Posterior vena cava (tissue), 2 donors: Measurements from ENCODE around the gene TTC28. TPM values are rescaled to one million over a fixed set of nuclear protein-coding genes. Genes with fewer than 3 reads are reported as not detected.

Experiments used
- DNase-seq: peaks from one replicate; pipeline ENCODE4 v3.0.0-alpha.2; 2020; ENCODE audit warnings: low spot score
- intact Hi-C, 2 donors: fragments of 100-400 bp; cut with DNase I; formaldehyde crosslinking; loops; one replicate each; pipeline versions ENCODE4 v1.14.1 to v1.14.2; 2022 to 2023
- total RNA-seq, 2 donors: library from RNA; stranded (reverse); fragmentation: NEBNext Ultra II Directional; extraction: Animal tissue kit (Norgen Biotek cat#: 25700); gene quantifications; one replicate each; pipeline ENCODE4 v1.2.1, GENCODE V29; 2021
- donor health status: DM: yes; HTN: yes; CAD: no.
- donor health status: DM: yes; HTN: yes; CAD: no.

Gene TTC28
- total RNA-seq, 2 donors from 2014 or later, result 36.6 to 51.2 TPM

- intact Hi-C loops, result no loop called here
- DNase-seq, result no peak
Observed at GRCh38 chr22:27972732-27973698, 706.6 kb downstream of the TTC28 start.

GRCh38 chr22:27971926-27972325 lies 707.7 kb downstream of the TTC28 start:
- DNase-seq, result no peak
- intact Hi-C loops, result no loop called here

- intact Hi-C loops, result no loop called here
- no peak for DNase-seq
Observed at GRCh38 chr22:27970596-27971220, 708.9 kb downstream of the TTC28 start.

DNA sequence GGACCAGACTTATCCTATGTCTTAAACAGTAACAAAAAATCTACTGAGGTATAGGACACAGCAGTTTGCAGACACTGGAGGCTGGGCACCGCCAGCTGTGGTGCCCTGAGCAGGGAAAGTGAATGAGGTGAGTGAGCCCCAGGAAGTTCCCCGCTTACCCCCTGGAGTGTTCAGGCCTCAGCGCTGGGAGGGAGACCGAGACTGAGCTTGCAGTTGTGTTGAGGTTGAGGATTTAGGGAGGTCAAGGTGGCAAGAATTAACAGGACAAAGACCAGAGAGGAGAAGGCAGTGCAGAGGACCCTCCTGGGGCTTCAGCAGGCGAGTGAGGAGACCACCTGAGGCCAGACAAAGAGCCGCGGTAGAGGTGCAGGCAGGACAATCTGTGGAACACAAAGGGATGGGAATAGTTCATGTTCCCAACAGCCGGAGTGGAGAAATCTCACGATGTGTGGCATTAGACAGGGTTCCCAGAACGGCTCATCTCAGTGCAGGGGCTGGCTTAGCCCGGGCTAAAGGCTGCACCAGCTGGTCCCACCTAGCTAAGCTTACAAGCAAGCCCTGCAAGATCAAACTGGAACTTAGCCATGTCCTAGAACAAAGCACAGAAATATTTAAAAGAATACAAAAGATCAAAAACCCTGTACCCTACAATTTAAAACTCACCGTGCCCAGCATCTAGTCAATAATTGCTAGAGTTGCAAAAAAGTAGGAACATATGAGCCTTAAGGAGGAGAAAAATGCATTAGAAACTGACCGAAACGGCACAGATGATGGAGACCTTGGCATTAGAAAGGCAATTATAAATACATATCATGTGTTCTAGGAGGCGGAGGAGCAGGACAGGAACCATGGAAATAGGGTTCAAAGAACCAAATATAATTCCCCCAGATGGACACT lies 713.2 kb downstream of the TTC28 start:
- intact Hi-C loops, result no loop called here

DNA sequence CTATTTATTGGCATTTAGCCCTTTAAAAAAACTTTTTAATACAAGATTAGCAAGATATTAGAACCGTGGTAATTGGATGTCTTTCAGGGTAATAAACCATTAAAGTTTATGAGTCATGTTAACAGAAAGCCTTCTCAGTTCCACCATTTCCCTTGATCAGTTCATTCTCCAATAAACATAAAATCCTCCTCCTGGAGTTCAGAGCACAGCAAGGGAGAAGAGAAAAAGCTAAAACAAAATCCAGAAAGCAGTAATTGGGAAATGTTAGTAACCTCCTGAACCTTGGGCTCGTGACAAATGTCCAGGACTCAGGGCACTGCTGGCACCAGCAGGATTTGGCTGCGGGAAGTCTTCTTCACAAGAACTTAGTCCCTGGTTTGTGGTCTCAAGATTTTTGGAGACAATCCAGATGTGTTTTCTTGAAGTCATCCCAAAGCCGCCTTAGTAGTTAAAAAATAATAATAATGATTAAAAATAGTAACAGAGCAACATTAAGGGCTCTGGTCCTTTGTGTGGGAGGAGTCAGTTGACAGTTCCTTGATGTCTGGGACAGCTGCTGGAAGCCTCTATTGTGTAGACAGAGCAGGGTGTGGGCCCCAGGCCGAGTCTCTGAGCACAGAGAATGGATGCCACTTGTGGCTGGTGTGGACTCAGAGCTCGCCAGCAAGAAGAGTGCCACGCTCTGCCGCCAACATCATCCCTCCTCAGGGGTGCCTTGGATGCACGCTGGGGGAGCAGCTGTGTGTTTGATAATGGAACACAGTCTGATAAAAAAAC lies 717.2 kb downstream of the TTC28 start:
- intact Hi-C loops, result no loop called here
- no peak for DNase-seq

More for the DNA sequence above, 713.2 kb downstream of the TTC28 start:
- DNase-seq, result no peak

- intact Hi-C loops, result no loop called here
- no peak for DNase-seq
Observed at GRCh38 chr22:27961680-27962079, 718.0 kb downstream of the TTC28 start.

DNA sequence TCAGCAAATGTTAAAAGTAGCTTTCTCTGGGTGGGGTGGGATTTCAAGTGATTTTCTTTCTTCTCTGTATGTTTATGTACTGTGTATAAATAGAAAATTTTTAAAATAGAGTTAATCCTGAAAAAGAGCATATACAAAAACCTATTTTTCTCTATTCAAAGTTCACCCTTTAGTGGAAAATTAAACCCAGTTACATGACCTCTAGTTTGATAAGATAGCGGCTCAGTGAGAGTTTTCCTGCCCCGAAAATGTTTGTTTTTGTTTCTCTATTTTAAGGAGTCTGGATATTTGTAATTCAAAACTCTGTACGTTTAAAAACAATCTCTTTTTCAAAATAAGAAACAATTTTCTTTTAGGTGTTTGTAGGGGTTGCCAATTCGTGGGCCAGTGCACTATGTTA lies 718.5 kb downstream of the TTC28 start:
- intact Hi-C loops, result no loop called here
- no peak for DNase-seq

DNA sequence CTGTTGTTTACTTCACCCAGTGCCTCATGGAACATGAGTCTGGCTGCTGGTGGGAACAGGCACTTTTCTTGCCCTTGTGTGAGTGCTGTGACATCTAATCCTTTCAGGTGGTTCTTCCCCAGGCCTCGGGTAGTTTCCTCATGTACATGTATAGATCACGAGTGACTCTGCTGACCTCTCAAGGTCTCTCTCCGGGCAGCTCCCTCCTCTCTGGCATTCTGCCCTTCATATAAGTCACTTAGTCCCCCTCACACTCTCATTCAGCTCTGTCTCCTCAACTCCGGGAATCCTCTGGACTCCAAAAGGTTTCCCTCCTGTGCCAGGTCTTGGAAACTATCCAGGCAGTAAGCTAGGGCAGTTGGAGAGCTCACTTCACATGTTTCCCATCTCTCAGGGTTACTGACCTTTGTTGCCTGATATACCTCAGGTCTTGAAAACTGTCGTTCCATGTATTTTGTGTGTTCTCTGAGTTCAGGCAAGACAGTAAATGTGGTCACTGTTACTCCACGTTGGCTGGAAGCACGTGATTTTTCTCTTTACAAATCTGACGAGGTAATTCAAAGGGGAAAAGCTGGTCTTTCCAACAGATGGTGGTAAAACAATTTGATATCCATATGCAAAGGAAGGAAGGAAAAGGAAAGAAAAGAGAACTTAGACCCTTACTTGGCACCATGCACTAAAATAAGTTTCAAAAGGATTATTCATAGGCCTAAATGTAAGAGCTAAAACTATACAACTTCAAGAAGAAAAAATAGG lies 720.1 kb downstream of the TTC28 start:
- intact Hi-C loops, result no loop called here

DNA sequence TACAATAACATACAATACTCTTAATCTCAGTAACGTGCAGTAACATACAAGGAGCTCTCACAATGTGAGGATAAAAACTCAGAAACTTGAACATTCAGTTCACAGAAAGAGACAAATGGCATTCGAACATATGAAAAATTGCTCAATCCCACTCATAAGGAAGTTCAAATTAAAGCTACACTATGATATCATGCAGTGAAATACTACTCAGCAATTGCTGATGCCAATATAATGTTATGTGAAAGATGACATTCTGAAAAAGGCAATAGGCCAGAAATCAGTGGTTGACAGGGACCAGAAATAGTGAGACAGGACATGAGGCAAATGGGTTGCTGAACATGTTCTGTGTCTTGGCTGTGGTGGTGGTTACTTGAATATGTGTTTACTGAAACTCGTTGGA lies 726.9 kb downstream of the TTC28 start:
- no peak for DNase-seq
- intact Hi-C loops, result no loop called here

More for the DNA sequence above, 720.1 kb downstream of the TTC28 start:
- no peak for DNase-seq

GRCh38 chr22:27952091-27952490 lies 727.5 kb downstream of the TTC28 start:
- intact Hi-C loops, result no loop called here
- DNase-seq, result no peak

DNA sequence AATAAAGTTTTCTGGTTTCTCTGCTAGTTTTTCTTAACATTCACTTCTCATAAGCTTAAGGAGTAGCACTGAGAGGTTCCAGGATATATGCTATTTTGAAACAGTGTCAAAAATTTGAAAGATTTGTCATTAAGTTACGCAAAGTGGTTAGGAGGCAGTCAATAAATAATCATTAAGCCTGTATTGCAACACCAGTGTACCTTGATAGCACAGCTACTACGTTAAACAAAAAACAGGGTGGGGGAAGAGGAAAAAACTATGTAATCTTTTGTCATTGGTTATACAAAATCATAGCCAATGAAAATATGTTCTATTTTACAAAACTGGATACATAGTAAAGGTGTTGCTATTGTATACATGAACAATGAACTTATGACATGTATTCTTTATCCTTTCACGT lies 730.2 kb downstream of the TTC28 start:
- intact Hi-C loops, result no loop called here
- DNase-seq, result no peak

DNA sequence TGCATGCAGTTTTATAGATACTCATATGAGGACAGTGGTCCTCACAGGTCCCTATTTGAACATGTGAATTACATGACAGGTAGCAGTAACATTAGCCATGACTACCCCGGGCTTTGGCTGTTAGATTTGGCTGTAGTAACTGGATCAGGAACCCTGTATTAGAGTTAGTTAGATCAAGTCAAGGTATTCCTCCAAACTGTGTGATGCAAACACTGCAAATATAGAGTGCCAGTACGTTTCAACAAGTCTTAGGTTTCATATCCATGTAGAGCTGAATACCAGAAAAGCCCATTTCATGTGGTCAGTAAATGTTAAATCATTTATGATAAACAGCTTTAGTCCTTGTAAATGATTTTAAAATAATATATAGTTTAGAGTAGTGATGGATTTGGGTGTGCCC lies 731.1 kb downstream of the TTC28 start:
- DNase-seq, result no peak
- intact Hi-C loops, result no loop called here

- DNase-seq, result no peak
- intact Hi-C loops, result no loop called here
Observed at GRCh38 chr22:27947448-27947847, 732.2 kb downstream of the TTC28 start.

- intact Hi-C loops, result no loop called here
- DNase-seq, result no peak
Observed at GRCh38 chr22:27941143-27941542, 738.5 kb downstream of the TTC28 start.

DNA sequence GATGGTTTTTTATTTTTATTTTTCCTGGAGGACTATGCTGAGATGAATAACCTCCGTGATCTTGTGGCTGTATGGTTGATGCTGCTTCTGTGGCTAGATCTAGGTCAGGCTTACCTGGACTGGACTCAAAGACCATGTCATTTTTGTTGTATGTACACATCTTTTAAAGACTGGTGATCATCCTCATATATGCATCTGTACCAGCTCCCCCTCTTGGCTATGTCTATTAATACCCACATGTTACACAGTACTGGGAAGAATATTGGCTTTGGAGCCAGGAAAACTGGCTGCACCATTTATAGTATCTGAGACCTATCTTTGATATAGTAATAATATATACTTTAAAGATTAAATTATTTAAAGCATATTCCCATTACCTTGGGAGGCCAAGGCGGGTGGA lies 742.2 kb downstream of the TTC28 start:
- DNase-seq, result no peak
- intact Hi-C loops, result no loop called here

GRCh38 chr22:27935897-27936296 lies 743.7 kb downstream of the TTC28 start:
- no peak for DNase-seq
- intact Hi-C loops, result no loop called here

- no peak for DNase-seq
- intact Hi-C loops, result no loop called here
Observed at GRCh38 chr22:27934069-27934468, 745.6 kb downstream of the TTC28 start.
